Measurements from ENCODE around the gene ICE1. TPM values are rescaled to one million over a fixed set of nuclear protein-coding genes. Genes with fewer than 3 reads are reported as not detected.

The ICE1 gene
- total and polyA plus RNA-seq, 9 of the 15 experiments (the other 6 are each of a cell fraction or from before 2014, with no cell fraction given): 4.9 to 47.4 (median 28.2) TPM

- intact Hi-C loops (cut with micrococcal nuclease) (no loop called here), in situ Hi-C loops (cut with MboI) (no loop called here)
- no peaks in the 10 kb centered on the region for H3K4me1 ChIP-seq (replicated peaks in 1 of 2; ENCODE audit: control insufficient read depth in 2 of 2, insufficient read depth in 2 of 2, low read length in 2 of 2)
- no peaks in the 10 kb centered on the region for H3K79me2 ChIP-seq (ENCODE audit: control insufficient read depth, insufficient read depth, low read length)
- FAIRE-seq (no peak), ATAC-seq (no peak), DNase-seq (ENCODE audit: extremely low read depth in 1 of 4, low spot score in 3 of 4) (no peak)
- H4K20me1 ChIP-seq (replicated peaks; ENCODE audit: control insufficient read depth, insufficient read depth, low read length): no peaks in the 10 kb centered on the region
- H3K27me3 ChIP-seq (ENCODE audit: control insufficient read depth in 2 of 2, insufficient read depth in 2 of 2, low read length in 2 of 2): no peaks in the 10 kb centered on the region
- no peak overlapping the region for H3K9ac ChIP-seq (ENCODE audit: insufficient read depth in 1 of 2, low read depth in 2 of 2, low read length in 2 of 2)
- no peaks in the 10 kb centered on the region for H3K9me1 ChIP-seq (ENCODE audit: control insufficient read depth, insufficient read depth, low read length)
- no peak overlapping the region for H2AFZ ChIP-seq (ENCODE audit: low read depth, low read length)
- H3K4me2 ChIP-seq (ENCODE audit: insufficient read depth, low read length): no peak overlapping the region
- H3K27ac ChIP-seq (ENCODE audit: extremely low read depth, low read depth, low read length): no peak overlapping the region
- H3K4me3 ChIP-seq: no peak overlapping the region
- H3K9me3 ChIP-seq (replicated peaks; ENCODE audit: control insufficient read depth, insufficient read depth, low read depth, low read length): no peaks in the 10 kb centered on the region
- peaks cover 84% of the 10 kb centered on the region for H3K36me3 ChIP-seq (ENCODE audit: control insufficient read depth, insufficient read depth, low read length)
- 89% methylated on average over 5 of the region's 5 CpGs for WGBS (ENCODE audit: insufficient coverage, low coverage, missing lambda C conversion rate)
- POLR2A ChIA-PET: interaction anchor here (0.7 to 0.9 kb wide), 2 partner anchors 12 to 719 kb away, joined by 3 read pairs; no protein-coding TSS in a partner anchor
- no TSS peak for BruUV-seq (replicated peaks)
- CTCF ChIA-PET (ENCODE audit: low intra/inter-chr PET ratio): no interaction called here
- no peak for TF ChIP-seq ZHX1 (conservative IDR thresholded peaks at IDR 0.05; ENCODE audit: low read length)
- no peak for TF ChIP-seq NEUROD1 (IDR thresholded peaks at IDR 0.05; ENCODE audit: borderline replicate concordance, low read depth, low read length, partially characterized antibody)
- TF ChIP-seq SAFB (IDR thresholded peaks at IDR 0.05; ENCODE audit: borderline replicate concordance, low read depth, low read length): no peak
- TF ChIP-seq ID3 (CRISPR knock-in tag; IDR thresholded peaks at IDR 0.05): no peak
- no peak for TF ChIP-seq ID3 (tag; IDR thresholded peaks at IDR 0.05)
- TF ChIP-seq U2AF2 (optimal IDR thresholded peaks at IDR 0.05; ENCODE audit: low read depth, low read length): no peak
- TF ChIP-seq CREB5 (CRISPR knock-in tag; IDR thresholded peaks at IDR 0.05): no peak
- TF ChIP-seq ZNF395 (CRISPR knock-in tag; IDR thresholded peaks at IDR 0.05): no peak
- TF ChIP-seq PHTF2 (CRISPR knock-in tag; IDR thresholded peaks at IDR 0.05): no peak
- TF ChIP-seq FOXP1 (CRISPR knock-in tag; IDR thresholded peaks at IDR 0.05): no peak
- no peak for TF ChIP-seq DEAF1 (CRISPR knock-in tag; IDR thresholded peaks at IDR 0.05)
- TF ChIP-seq EHMT2 (IDR thresholded peaks at IDR 0.05): no peak
- TF ChIP-seq ZBTB5 (IDR thresholded peaks at IDR 0.05): no peak
Observed at GRCh38 chr5:5454391-5454790, 31.9 kb downstream of the ICE1 start.

Measured in K562 (cell line).